Uterus (tissue), 2 donors: ENCODE data around the gene PEX16.

Experiments used
- POLR2A ChIP-seq, 2 donors: fragments of 450-650 bp; IDR thresholded peaks; one replicate each; pipeline ENCODE4 v1.6.1; 2016; ENCODE audit warnings: antibody characterized with exemption in 2 of 2, mild to moderate bottlenecking in 1 of 2, moderate library complexity in 1 of 2
- TF ChIP-seq, protein P1 (sequence below), 4 experiments: fragments of 200-600 bp in 2 of 4; fragments of 450-650 bp in 2 of 4; sonication (generic) in 2 of 4; IDR thresholded peaks; one replicate each; pipeline ENCODE4 v1.5.1; 2016 to 2019; ENCODE audit warnings: antibody characterized with exemption in 4 of 4, mild to moderate bottlenecking in 2 of 4, moderate library complexity in 1 of 4

DNA sequence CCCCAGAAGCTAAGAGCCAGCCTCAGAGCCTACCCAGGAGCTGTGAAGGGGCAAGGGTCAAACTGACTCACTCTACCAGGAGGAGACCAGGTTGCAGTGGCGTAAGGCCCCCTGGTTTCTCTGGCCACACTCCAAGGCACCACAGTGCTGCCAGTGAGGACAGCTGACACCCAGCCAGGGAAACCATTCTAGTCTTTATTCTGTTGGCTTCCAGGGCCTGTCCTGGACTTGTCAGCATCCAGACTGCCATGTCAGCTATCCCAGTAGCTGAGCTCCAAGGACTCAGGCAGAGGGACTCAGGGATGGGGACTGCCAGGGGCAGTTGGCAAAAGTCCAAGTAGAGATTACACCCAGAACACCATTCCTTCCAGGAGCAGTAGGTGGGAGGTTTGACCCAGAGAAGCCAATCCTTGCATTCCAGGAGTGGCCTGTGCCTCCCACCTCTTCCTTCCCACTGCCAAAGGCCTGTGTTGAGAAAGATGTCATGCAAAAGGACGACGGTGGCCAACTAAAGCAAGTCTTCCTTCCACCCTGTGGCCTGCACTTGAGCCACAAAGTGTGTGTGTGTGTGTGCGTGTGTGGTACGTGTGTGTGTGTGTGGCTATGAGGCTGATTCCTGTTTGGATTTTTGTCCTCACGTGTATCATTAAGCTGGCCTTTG, 35.8 kb downstream of the PEX16 start:
- TF ChIP-seq POLR2A (IDR thresholded peaks at IDR 0.05), result no peak
- TF ChIP-seq, protein P1, sequence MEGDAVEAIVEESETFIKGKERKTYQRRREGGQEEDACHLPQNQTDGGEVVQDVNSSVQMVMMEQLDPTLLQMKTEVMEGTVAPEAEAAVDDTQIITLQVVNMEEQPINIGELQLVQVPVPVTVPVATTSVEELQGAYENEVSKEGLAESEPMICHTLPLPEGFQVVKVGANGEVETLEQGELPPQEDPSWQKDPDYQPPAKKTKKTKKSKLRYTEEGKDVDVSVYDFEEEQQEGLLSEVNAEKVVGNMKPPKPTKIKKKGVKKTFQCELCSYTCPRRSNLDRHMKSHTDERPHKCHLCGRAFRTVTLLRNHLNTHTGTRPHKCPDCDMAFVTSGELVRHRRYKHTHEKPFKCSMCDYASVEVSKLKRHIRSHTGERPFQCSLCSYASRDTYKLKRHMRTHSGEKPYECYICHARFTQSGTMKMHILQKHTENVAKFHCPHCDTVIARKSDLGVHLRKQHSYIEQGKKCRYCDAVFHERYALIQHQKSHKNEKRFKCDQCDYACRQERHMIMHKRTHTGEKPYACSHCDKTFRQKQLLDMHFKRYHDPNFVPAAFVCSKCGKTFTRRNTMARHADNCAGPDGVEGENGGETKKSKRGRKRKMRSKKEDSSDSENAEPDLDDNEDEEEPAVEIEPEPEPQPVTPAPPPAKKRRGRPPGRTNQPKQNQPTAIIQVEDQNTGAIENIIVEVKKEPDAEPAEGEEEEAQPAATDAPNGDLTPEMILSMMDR (IDR thresholded peaks at IDR 0.05), result no peak
